Inflammatory macrophage treated with lipopolysaccharide for 1 hour (primary cell): ENCODE measurements around the gene EXT2.

Experiments
- DNase-seq, 2 donors: peaks; one replicate each; pipeline ENCODE4 v3.0.0-alpha.2; 2020 to 2022

The EXT2 gene

GRCh38 chr11:44208976-44209603 is 113.6 kb downstream of the EXT2 start:
- DNase-seq: no peak

GRCh38 chr11:44212128-44212527 is 116.7 kb downstream of the EXT2 start:
- no peak for DNase-seq

- no peak for DNase-seq
These were observed 117.7 kb downstream of the EXT2 start for GRCh38 chr11:44213148-44213547.

GRCh38 chr11:44217432-44217831 is 122.0 kb downstream of the EXT2 start:
- no peak for DNase-seq

- DNase-seq: no peak
These were observed 124.6 kb downstream of the EXT2 start for GRCh38 chr11:44219830-44220796.

GRCh38 chr11:44221456-44221855 is 126.0 kb downstream of the EXT2 start:
- no peak for DNase-seq

- DNase-seq: no peak
These were observed 126.5 kb downstream of the EXT2 start for GRCh38 chr11:44221992-44222391.

- DNase-seq: no peak
These were observed 127.8 kb downstream of the EXT2 start for GRCh38 chr11:44223238-44223637.

- no peak for DNase-seq
These were observed 129.5 kb downstream of the EXT2 start for GRCh38 chr11:44224867-44225501.

- DNase-seq: no peak
These were observed 131.0 kb downstream of the EXT2 start for GRCh38 chr11:44226490-44226889.

- DNase-seq: no peak
These were observed 131.5 kb downstream of the EXT2 start for GRCh38 chr11:44226945-44227344.

- DNase-seq: no peak
These were observed 132.9 kb downstream of the EXT2 start for GRCh38 chr11:44228379-44228778.

GRCh38 chr11:44229098-44229497 is 133.6 kb downstream of the EXT2 start:
- no peak for DNase-seq

GRCh38 chr11:44229624-44230023 is 134.1 kb downstream of the EXT2 start:
- DNase-seq: no peak

GRCh38 chr11:44235765-44236201 is 140.3 kb downstream of the EXT2 start:
- DNase-seq: no peak

- DNase-seq: no peak
These were observed 140.8 kb downstream of the EXT2 start for GRCh38 chr11:44236296-44236695.

- no peak for DNase-seq
These were observed 141.7 kb downstream of the EXT2 start for GRCh38 chr11:44237156-44237555.

GRCh38 chr11:44241851-44242250 is 146.4 kb downstream of the EXT2 start:
- DNase-seq: no peak

- no peak for DNase-seq
These were observed 147.6 kb downstream of the EXT2 start for GRCh38 chr11:44243086-44243485.

- DNase-seq: no peak
These were observed 148.3 kb downstream of the EXT2 start for GRCh38 chr11:44243595-44244343.

GRCh38 chr11:44244639-44245310 is 149.3 kb downstream of the EXT2 start:
- DNase-seq: no peak

GRCh38 chr11:44246726-44247125 is 151.2 kb downstream of the EXT2 start:
- no peak for DNase-seq
